IMR-90 (cell line): ENCODE data around the gene ZSWIM8. TPM values are rescaled to one million over a fixed set of nuclear protein-coding genes. Genes with fewer than 3 reads are reported as not detected.

Source experiments
- ATAC-seq: fragments of 200-7000 bp; cut with Tn5 transposase; 2 replicates; pipeline ENCODE4 v1.9.1; 2020; ENCODE audit warnings: low read depth, mild to moderate bottlenecking, moderate library complexity
- BruUV-seq: library from RNA; stranded (reverse); fragments of 400-500 nt; replicated peaks from 2 replicates; lab custom pipeline; 2021; lab: Mats Ljungman, UMichigan
- CTCF ChIA-PET: fragments of 300-600 bp; formaldehyde crosslinking; extraction: SDS; loops from one replicate; lab custom pipeline; 2021; ENCODE audit warnings: antibody characterized with exemption; lab: Yijun Ruan, JAX
- POLR2A ChIA-PET: fragments of 300-600 bp; sonication (Branson Sonifier 250); formaldehyde crosslinking; loops from one replicate; lab custom pipeline; 2022; ENCODE audit warnings: antibody characterized with exemption; ENCODE audit not compliant: unreplicated experiment; lab: Charles Lee
- DNase-seq: peaks from one replicate; pipeline ENCODE4 v3.0.0; 2013
- H2AFZ ChIP-seq: replicated peaks from 2 replicates; pipeline ENCODE3; 2013; ENCODE audit warnings: low read length, mild to moderate bottlenecking; ENCODE audit not compliant: poor library complexity
- H2AK5ac ChIP-seq: 2 replicates; pipeline ENCODE4 v1.6.1; 2013; ENCODE audit warnings: low read depth, low read length, inconsistent platforms
- H2AK9ac ChIP-seq: replicated peaks from 2 replicates; pipeline ENCODE3; 2013; ENCODE audit warnings: mild to moderate bottlenecking, low read depth, low read length, moderate library complexity; ENCODE audit not compliant: poor library complexity
- H2BK120ac ChIP-seq: 2 replicates; pipeline ENCODE4 v1.6.1; 2013; ENCODE audit warnings: low read depth, low read length, inconsistent platforms
- H2BK15ac ChIP-seq: 3 replicates; pipeline ENCODE4 v1.6.1; 2013; ENCODE audit warnings: low read depth, low read length, inconsistent platforms
- H2BK20ac ChIP-seq: 2 replicates; pipeline ENCODE4 v1.6.1; 2013; ENCODE audit warnings: low read depth, mild to moderate bottlenecking, inconsistent platforms, low read length, moderate library complexity
- H2BK5ac ChIP-seq: 2 replicates; pipeline ENCODE4 v1.6.1; 2013; ENCODE audit warnings: mild to moderate bottlenecking, low read depth, low read length, inconsistent platforms; ENCODE audit not compliant: poor library complexity, severe bottlenecking
- H3K14ac ChIP-seq: replicated peaks from 2 replicates; pipeline ENCODE4 v1.6.1; 2013; ENCODE audit warnings: low read depth, low read length, inconsistent platforms
- H3K18ac ChIP-seq: 2 replicates; pipeline ENCODE4 v1.6.1; 2013; ENCODE audit warnings: low read depth, low read length, control low read depth
- H3K23ac ChIP-seq: 2 replicates; pipeline ENCODE4 v1.6.1; 2013; ENCODE audit warnings: low read depth, low read length, inconsistent platforms
- H3K27ac ChIP-seq: 2 replicates; pipeline ENCODE4 v1.5.1; 2013; ENCODE audit warnings: mild to moderate bottlenecking, control low read depth, low read length; ENCODE audit not compliant: insufficient read depth
- H3K27me3 ChIP-seq: 2 replicates; pipeline ENCODE4 v1.6.1; 2013; ENCODE audit warnings: low read length; ENCODE audit not compliant: control insufficient read depth, insufficient read depth
- H3K36me3 ChIP-seq: 2 replicates; pipeline ENCODE4 v1.6.1; 2013; ENCODE audit warnings: low read length, mixed read lengths; ENCODE audit not compliant: control insufficient read depth, insufficient read depth
- H3K4ac ChIP-seq: 2 replicates; pipeline ENCODE4 v1.6.1; 2013; ENCODE audit warnings: low read depth, low read length, inconsistent platforms
- H3K4me1 ChIP-seq: 2 replicates; pipeline ENCODE4 v1.6.1; 2013; ENCODE audit warnings: low read length, mixed read lengths; ENCODE audit not compliant: control insufficient read depth, insufficient read depth
- H3K4me2 ChIP-seq: 2 replicates; pipeline ENCODE4 v1.6.1; 2013; ENCODE audit warnings: low read depth, mild to moderate bottlenecking, control low read depth, low read length, moderate library complexity
- H3K4me3 ChIP-seq: 2 replicates; pipeline ENCODE4 v1.5.1; 2013; ENCODE audit warnings: low read depth, mild to moderate bottlenecking, control low read depth, low read length, moderate library complexity; ENCODE audit not compliant: insufficient read depth
- H3K56ac ChIP-seq: 2 replicates; pipeline ENCODE4 v1.6.1; 2013; ENCODE audit warnings: low read length, inconsistent platforms; ENCODE audit not compliant: insufficient read depth; ENCODE audit errors: extremely low read depth
- H3K79me1 ChIP-seq, 2 experiments: 2 replicates each; pipeline ENCODE4 v1.6.1; 2013; ENCODE audit warnings: low read length in 2 of 2, inconsistent platforms in 1 of 2, low read depth in 1 of 2
- H3K9ac ChIP-seq: 2 replicates; pipeline ENCODE4 v1.6.1; 2013; ENCODE audit warnings: low read depth, low read length, control low read depth
- H3K9me1 ChIP-seq: 2 replicates; pipeline ENCODE4 v1.6.1; 2013; ENCODE audit warnings: low read length, inconsistent platforms; ENCODE audit not compliant: insufficient read depth
- H3K9me3 ChIP-seq: 2 replicates; pipeline ENCODE4 v1.6.1; 2013; ENCODE audit warnings: low read length; ENCODE audit not compliant: control insufficient read depth, insufficient read depth
- H4K20me1 ChIP-seq: 2 replicates; pipeline ENCODE4 v1.6.1; 2013; ENCODE audit warnings: low read length, inconsistent platforms; ENCODE audit not compliant: insufficient read depth
- H4K5ac ChIP-seq: 2 replicates; pipeline ENCODE4 v1.6.1; 2013; ENCODE audit warnings: mild to moderate bottlenecking, low read depth, low read length, control low read depth
- H4K8ac ChIP-seq, 2 experiments: 2 replicates each; pipeline ENCODE4 v1.6.1; 2013; ENCODE audit warnings: low read depth in 2 of 2, low read length in 2 of 2, control low read depth in 1 of 2, inconsistent platforms in 1 of 2
- H4K91ac ChIP-seq: 2 replicates; pipeline ENCODE4 v1.6.1; 2013; ENCODE audit warnings: low read depth, low read length, inconsistent platforms; ENCODE audit not compliant: insufficient read depth
- BHLHE40 ChIP-seq: fragments of 150-350 bp; IDR thresholded peaks from 2 replicates; pipeline ENCODE4 v1.6.1; 2016; ENCODE audit warnings: mild to moderate bottlenecking, low read depth, low read length
- CEBPB ChIP-seq: IDR thresholded peaks from 2 replicates; pipeline ENCODE4 v1.6.1; 2012; ENCODE audit warnings: low read depth, low read length, improper control_type of control experiment
- CHD1 ChIP-seq: IDR thresholded peaks from 2 replicates; pipeline ENCODE4 v1.6.1; 2012; ENCODE audit warnings: low read depth, low read length, improper control_type of control experiment
- FOS ChIP-seq: fragments of 150-350 bp; IDR thresholded peaks from 2 replicates; pipeline ENCODE4 v1.6.1; 2016; ENCODE audit warnings: low read depth, low read length
- MAFK ChIP-seq: IDR thresholded peaks from 2 replicates; pipeline ENCODE4 v1.6.1; 2012; ENCODE audit warnings: low read depth, low read length, improper control_type of control experiment
- MAZ ChIP-seq: IDR thresholded peaks from 2 replicates; pipeline ENCODE4 v1.6.1; 2012; ENCODE audit warnings: low read depth, mild to moderate bottlenecking, low read length, improper control_type of control experiment, moderate library complexity, borderline replicate concordance
- MXI1 ChIP-seq: IDR thresholded peaks from 2 replicates; pipeline ENCODE4 v1.6.1; 2012; ENCODE audit warnings: low read depth, mild to moderate bottlenecking, low read length, moderate library complexity, borderline replicate concordance
- NFE2L2 ChIP-seq: fragments of 150-350 bp; IDR thresholded peaks from 2 replicates; pipeline ENCODE4 v1.6.1; 2016; ENCODE audit warnings: low read depth, mild to moderate bottlenecking, low read length
- POLR2A ChIP-seq: IDR thresholded peaks from 2 replicates; pipeline ENCODE4 v1.6.1; 2012; ENCODE audit warnings: mild to moderate bottlenecking, low read depth, low read length
- RAD21 ChIP-seq: IDR thresholded peaks from 2 replicates; pipeline ENCODE4 v1.6.1; 2012; ENCODE audit warnings: low read length, improper control_type of control experiment
- RCOR1 ChIP-seq: IDR thresholded peaks from 2 replicates; pipeline ENCODE4 v1.6.1; 2012; ENCODE audit warnings: mild to moderate bottlenecking, low read length, improper control_type of control experiment; ENCODE audit not compliant: insufficient replicate concordance
- RFX5 ChIP-seq: IDR thresholded peaks from 2 replicates; pipeline ENCODE4 v1.8.0; 2012; ENCODE audit warnings: low read depth, mild to moderate bottlenecking, low read length, moderate library complexity
- SMC3 ChIP-seq: fragments of 150-350 bp; IDR thresholded peaks from 2 replicates; pipeline ENCODE4 v1.6.1; 2016; ENCODE audit warnings: low read depth, mild to moderate bottlenecking, antibody characterized with exemption, low read length, moderate library complexity
- WGBS, 2 experiments: methylation state at CpG; one replicate each; pipeline versions ENCODE4 v1.1.5 to v1.1.7; 2013; ENCODE audit warnings: missing lambda C conversion rate in 2 of 2; ENCODE audit not compliant: insufficient read length in 1 of 2; ENCODE audit errors: extremely low coverage in 2 of 2; 5-methylcytosine and 5-hydroxymethylcytosine counted together
- dilution Hi-C: fragments of 300-500 bp; cut with HindIII; formaldehyde crosslinking; loops from one replicate; pipeline ENCODE4 v1.14.3; 2018; ENCODE audit warnings: low sequenced_read_pairs; ENCODE audit not compliant: unreplicated experiment
- in situ Hi-C: fragments of 300-500 bp; cut with MboI; formaldehyde crosslinking; loops from 3 replicates; pipeline ENCODE4 v1.14.3; 2019; ENCODE audit warnings: low sequenced_read_pairs, inconsistent platforms, mixed read lengths
- intact Hi-C: fragments of 100-400 bp; cut with micrococcal nuclease; formaldehyde crosslinking; loops from 2 replicates; pipeline ENCODE4 v1.10.0; 2022
- polyA plus RNA-seq, 3 experiments: library from polyadenylated mRNA; depleted of rRNA; stranded (reverse); fragments of >200 nt; gene quantifications; 2 replicates each; pipeline ENCODE4 v1.2.3, GENCODE V29; 2012; ENCODE audit warnings: low replicate concordance in 1 of 3
- total RNA-seq: library from RNA; depleted of rRNA; stranded (reverse); fragments of >200 nt; gene quantifications from 2 replicates; pipeline ENCODE4 v1.2.3, GENCODE V29; 2012
- TF ChIP-seq, protein P1 (sequence below): fragments of 150-350 bp; IDR thresholded peaks from 2 replicates; pipeline ENCODE4 v1.6.1; 2016; ENCODE audit warnings: low read depth, mild to moderate bottlenecking, low read length, moderate library complexity, borderline replicate concordance
- TF ChIP-seq, protein P2 (sequence below): fragments of 150-350 bp; IDR thresholded peaks from 2 replicates; pipeline ENCODE4 v1.6.1; 2017; ENCODE audit warnings: mild to moderate bottlenecking, antibody characterized with exemption, low read length, low read depth
- TF ChIP-seq, protein P3 (sequence below): conservative IDR thresholded peaks from 2 replicates; pipeline ENCODE4 v1.5.1; 2012; ENCODE audit warnings: mild to moderate bottlenecking, low read depth, low read length, improper control_type of control experiment

Gene ZSWIM8
- total and polyA plus RNA-seq, 2 of the 4 experiments (the other 2 are of a cell fraction): 16.8 to 103 TPM

DNA sequence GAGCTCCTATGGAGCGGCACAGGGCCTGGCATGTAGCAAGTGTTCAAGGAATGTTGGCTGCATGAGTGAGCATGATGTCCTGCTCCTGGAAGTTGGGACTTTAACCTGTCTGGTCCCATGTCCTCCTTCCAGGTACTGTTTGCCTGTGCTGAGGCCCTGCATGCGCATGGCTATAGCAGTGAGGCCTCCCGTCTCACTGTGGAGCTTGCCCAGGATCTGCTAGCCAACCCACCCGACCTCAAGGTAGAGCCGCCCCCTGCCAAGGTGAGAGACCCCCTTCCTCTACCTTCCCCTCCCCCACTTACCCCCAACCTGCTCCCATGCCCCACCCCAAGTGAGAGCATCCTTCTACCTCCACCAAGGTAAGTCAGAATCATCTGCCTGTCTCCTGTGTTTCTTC, 8.1 kb downstream of the ZSWIM8 start:
- H3K56ac ChIP-seq: no peak overlapping the region
- no peak overlapping the region for H4K5ac ChIP-seq
- H3K36me3 ChIP-seq: peaks cover 87% of the 10 kb centered on the region
- ATAC-seq (no peak), DNase-seq (no peak)
- H2AFZ ChIP-seq: no peak overlapping the region
- H2AK9ac ChIP-seq: no peak overlapping the region
- 100% methylated on average over 3 of the region's 5 CpGs; no CpG with 5 or more reads in 1 of the 2 experiments for WGBS, 2 experiments
- dilution Hi-C loops (no loop called here), intact Hi-C loops (no loop called here), in situ Hi-C loops (no loop called here)
- no peak overlapping the region for H2AK5ac ChIP-seq
- CTCF ChIA-PET: no interaction called here
- no peaks in the 10 kb centered on the region for H3K27me3 ChIP-seq
- H3K27ac ChIP-seq: no peak overlapping the region
- H3K23ac ChIP-seq: no peak overlapping the region
- no peak overlapping the region for H3K4me3 ChIP-seq
- no peak overlapping the region for H2BK20ac ChIP-seq
- no peaks in the 10 kb centered on the region for H3K9me3 ChIP-seq
- H3K18ac ChIP-seq: no peak overlapping the region
- 0 out of 2 replicates have a peak, but pooled peaks cover 7% of the 10 kb centered on the region for H3K9me1 ChIP-seq
- TF ChIP-seq NFE2L2: no peak
- no peak for TF ChIP-seq MXI1
- no peak for TF ChIP-seq BHLHE40
- TF ChIP-seq FOS: no peak
- no peak for TF ChIP-seq SMC3
- TF ChIP-seq RFX5: no peak
- no peak for TF ChIP-seq MAZ
- TF ChIP-seq, protein P1, sequence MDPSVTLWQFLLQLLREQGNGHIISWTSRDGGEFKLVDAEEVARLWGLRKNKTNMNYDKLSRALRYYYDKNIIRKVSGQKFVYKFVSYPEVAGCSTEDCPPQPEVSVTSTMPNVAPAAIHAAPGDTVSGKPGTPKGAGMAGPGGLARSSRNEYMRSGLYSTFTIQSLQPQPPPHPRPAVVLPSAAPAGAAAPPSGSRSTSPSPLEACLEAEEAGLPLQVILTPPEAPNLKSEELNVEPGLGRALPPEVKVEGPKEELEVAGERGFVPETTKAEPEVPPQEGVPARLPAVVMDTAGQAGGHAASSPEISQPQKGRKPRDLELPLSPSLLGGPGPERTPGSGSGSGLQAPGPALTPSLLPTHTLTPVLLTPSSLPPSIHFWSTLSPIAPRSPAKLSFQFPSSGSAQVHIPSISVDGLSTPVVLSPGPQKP: no peak
- no peak for TF ChIP-seq RAD21
- TF ChIP-seq RCOR1: no peak
- no peak for TF ChIP-seq CHD1
- TF ChIP-seq MAFK: no peak
- TF ChIP-seq, protein P2, sequence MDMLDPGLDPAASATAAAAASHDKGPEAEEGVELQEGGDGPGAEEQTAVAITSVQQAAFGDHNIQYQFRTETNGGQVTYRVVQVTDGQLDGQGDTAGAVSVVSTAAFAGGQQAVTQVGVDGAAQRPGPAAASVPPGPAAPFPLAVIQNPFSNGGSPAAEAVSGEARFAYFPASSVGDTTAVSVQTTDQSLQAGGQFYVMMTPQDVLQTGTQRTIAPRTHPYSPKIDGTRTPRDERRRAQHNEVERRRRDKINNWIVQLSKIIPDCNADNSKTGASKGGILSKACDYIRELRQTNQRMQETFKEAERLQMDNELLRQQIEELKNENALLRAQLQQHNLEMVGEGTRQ: no peak
- TF ChIP-seq, protein P3, sequence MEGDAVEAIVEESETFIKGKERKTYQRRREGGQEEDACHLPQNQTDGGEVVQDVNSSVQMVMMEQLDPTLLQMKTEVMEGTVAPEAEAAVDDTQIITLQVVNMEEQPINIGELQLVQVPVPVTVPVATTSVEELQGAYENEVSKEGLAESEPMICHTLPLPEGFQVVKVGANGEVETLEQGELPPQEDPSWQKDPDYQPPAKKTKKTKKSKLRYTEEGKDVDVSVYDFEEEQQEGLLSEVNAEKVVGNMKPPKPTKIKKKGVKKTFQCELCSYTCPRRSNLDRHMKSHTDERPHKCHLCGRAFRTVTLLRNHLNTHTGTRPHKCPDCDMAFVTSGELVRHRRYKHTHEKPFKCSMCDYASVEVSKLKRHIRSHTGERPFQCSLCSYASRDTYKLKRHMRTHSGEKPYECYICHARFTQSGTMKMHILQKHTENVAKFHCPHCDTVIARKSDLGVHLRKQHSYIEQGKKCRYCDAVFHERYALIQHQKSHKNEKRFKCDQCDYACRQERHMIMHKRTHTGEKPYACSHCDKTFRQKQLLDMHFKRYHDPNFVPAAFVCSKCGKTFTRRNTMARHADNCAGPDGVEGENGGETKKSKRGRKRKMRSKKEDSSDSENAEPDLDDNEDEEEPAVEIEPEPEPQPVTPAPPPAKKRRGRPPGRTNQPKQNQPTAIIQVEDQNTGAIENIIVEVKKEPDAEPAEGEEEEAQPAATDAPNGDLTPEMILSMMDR: no peak
- no peak for TF ChIP-seq POLR2A
- no peak for TF ChIP-seq CEBPB
- H3K4me2 ChIP-seq: no peak overlapping the region
- H3K4ac ChIP-seq: no peak overlapping the region
- POLR2A ChIA-PET: no interaction called here
- no peaks in the 10 kb centered on the region for H3K4me1 ChIP-seq
- H2BK120ac ChIP-seq: no peak overlapping the region
- H2BK5ac ChIP-seq: no peak overlapping the region
- BruUV-seq: no TSS peak
- no peak overlapping the region for H3K14ac ChIP-seq
- H3K79me1 ChIP-seq: peaks cover 12 to 30% of the 10 kb centered on the region in 2 experiments
- H4K8ac ChIP-seq: no peak overlapping the region
- no peak overlapping the region for H2BK15ac ChIP-seq
- no peak overlapping the region for H3K9ac ChIP-seq
- H4K91ac ChIP-seq: no peak overlapping the region
- H4K20me1 ChIP-seq: peaks cover 11% of the 10 kb centered on the region
